Mononuclear cell (primary cell): Measurements from ENCODE around the gene PABPC3. TPM values are rescaled to one million over a fixed set of nuclear protein-coding genes. Genes with fewer than 3 reads are reported as not detected.

Experiments used
- H3K27me3 ChIP-seq: 2 replicates; pipeline ENCODE4 v1.6.0; 2011; ENCODE audit warnings: low read length, control low read depth; ENCODE audit not compliant: insufficient read depth
- H3K4me1 ChIP-seq: 2 replicates; pipeline ENCODE4 v1.5.1; 2011; ENCODE audit warnings: mild to moderate bottlenecking, low read length, control low read depth; ENCODE audit not compliant: insufficient read depth
- H3K4me3 ChIP-seq: 2 replicates; pipeline ENCODE4 v1.5.1; 2011; ENCODE audit warnings: mild to moderate bottlenecking, low read length, moderate library complexity
- H3K9me3 ChIP-seq: 2 replicates; pipeline ENCODE4 v1.5.1; 2011; ENCODE audit warnings: low read depth, mild to moderate bottlenecking, control low read depth, low read length
- total RNA-seq: library from RNA; depleted of rRNA; stranded (reverse); fragments of >200 nt; gene quantifications from one replicate; pipeline ENCODE4 v1.2.3, GENCODE V29; 2012

The PABPC3 gene
- total RNA-seq, result 0.84 TPM

DNA sequence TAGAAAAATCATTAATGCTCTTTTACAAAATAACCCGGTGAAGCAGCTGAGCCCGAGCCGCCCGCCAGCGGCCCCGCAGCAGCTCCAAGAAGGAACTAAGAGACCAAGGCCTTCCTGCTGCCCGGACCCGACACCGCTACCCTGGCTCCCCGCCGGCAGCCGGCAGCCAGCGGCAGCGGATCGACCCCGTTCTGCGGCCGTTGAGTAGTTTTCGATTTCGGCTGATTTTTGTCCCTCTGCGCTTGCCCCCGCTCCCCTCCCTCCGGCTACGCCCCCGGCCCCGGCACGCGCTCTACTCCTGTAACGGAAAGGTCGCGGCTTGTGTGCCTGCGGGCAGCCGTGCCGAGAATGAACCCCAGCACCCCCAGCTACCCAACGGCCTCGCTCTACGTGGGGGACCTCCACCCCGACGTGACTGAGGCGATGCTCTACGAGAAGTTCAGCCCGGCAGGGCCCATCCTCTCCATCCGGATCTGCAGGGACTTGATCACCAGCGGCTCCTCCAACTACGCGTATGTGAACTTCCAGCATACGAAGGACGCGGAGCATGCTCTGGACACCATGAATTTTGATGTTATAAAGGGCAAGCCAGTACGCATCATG lies at the start of gene PABPC3:
PABPC3 (plus strand) TSS at position 286 of the 603 bp plus-strand sequence; CDS start at position 349, 63 bp downstream.
- Histone ChIP-seq H3K4me3 (no peak within 1 kb of the TSS), H3K27me3 (peaks cover 29% of the 10 kb centered on the region), H3K9me3 (no peaks in the 10 kb centered on the region), H3K4me1 (no peaks in the 10 kb centered on the region)

- peaks cover 59% of the 10 kb centered on the region for H3K27me3 ChIP-seq
- peaks cover 10% of the 10 kb centered on the region for H3K9me3 ChIP-seq
- H3K4me3 ChIP-seq, result no peak overlapping the region
- no peaks in the 10 kb centered on the region for H3K4me1 ChIP-seq
Observed at GRCh38 chr13:25046274-25046984, 49.5 kb upstream of the PABPC3 start.

DNA sequence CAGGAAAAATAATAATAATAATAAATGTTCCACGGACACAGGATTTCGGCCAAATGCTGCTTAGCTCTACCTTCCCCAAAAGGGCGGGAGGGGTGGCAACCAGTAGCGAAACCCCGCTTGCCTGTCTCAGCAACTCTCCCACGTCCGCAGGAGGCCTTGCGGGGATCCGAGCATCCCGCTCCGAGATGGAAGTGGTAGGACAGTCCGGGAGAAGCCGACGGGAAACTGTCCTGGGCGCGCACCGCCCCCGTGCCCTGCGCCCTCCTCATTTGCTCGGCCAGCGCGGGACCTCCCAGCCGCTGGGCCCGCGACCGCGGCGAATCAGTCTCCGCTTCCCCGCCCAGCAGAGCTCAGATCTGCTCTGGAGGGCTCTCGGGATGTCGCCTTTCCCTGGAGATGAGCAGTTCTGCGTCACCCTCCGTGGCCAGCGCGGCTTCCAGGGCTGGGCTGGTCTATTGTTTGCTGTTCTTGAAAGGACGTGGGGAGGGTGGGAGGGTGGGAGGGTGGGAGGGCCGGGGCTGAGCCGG lies 48.9 kb upstream of the PABPC3 start:
- Histone ChIP-seq H3K9me3 (peaks cover 11% of the 10 kb centered on the region), H3K4me1 (no peaks in the 10 kb centered on the region), H3K27me3 (peaks cover 59% of the 10 kb centered on the region), H3K4me3 (no peak overlapping the region)

GRCh38 chr13:25051065-25051464 lies 44.9 kb upstream of the PABPC3 start:
- peaks cover 11% of the 10 kb centered on the region for H3K9me3 ChIP-seq
- H3K27me3 ChIP-seq, result peaks cover 32% of the 10 kb centered on the region
- no peaks in the 10 kb centered on the region for H3K4me1 ChIP-seq
- H3K4me3 ChIP-seq, result no peak overlapping the region

GRCh38 chr13:25059166-25059565 lies 36.8 kb upstream of the PABPC3 start:
- H3K9me3 ChIP-seq, result no peaks in the 10 kb centered on the region
- no peaks in the 10 kb centered on the region for H3K4me1 ChIP-seq
- no peaks in the 10 kb centered on the region for H3K27me3 ChIP-seq
- no peak overlapping the region for H3K4me3 ChIP-seq

GRCh38 chr13:25059958-25060357 lies 36.0 kb upstream of the PABPC3 start:
- Histone ChIP-seq H3K9me3 (no peaks in the 10 kb centered on the region), H3K4me1 (no peaks in the 10 kb centered on the region), H3K27me3 (no peaks in the 10 kb centered on the region), H3K4me3 (no peak overlapping the region)

- no peak overlapping the region for H3K4me3 ChIP-seq
- no peaks in the 10 kb centered on the region for H3K27me3 ChIP-seq
- H3K4me1 ChIP-seq, result no peaks in the 10 kb centered on the region
- no peaks in the 10 kb centered on the region for H3K9me3 ChIP-seq
Observed at GRCh38 chr13:25062479-25062878, 33.5 kb upstream of the PABPC3 start.

- no peaks in the 10 kb centered on the region for H3K27me3 ChIP-seq
- H3K4me1 ChIP-seq, result no peaks in the 10 kb centered on the region
- H3K4me3 ChIP-seq, result no peak overlapping the region
- no peaks in the 10 kb centered on the region for H3K9me3 ChIP-seq
Observed at GRCh38 chr13:25064396-25064795, 31.5 kb upstream of the PABPC3 start.

- Histone ChIP-seq H3K9me3 (no peaks in the 10 kb centered on the region), H3K27me3 (peaks cover 3% of the 10 kb centered on the region), H3K4me1 (no peaks in the 10 kb centered on the region), H3K4me3 (no peak overlapping the region)
Observed at GRCh38 chr13:25065974-25066770, 29.8 kb upstream of the PABPC3 start.

DNA sequence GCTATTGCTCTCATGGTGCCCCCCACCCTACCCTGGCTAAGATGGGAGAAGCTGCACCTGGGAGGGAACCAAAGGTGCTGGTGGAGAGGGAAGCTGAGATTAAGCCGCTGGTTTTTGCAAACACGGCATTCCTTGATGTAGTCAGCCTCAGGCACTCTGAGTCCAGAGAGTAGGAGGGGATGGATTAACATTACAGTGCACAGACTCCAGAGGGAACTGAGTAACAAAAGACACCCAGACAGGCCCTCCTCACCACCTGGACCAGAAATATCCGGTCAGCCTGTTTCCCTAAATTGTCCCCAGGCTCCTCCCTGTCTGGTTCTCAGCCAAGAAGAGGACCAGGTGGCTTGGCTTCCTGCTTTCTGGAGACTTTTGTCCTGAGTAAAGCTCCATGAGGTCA lies 28.9 kb upstream of the PABPC3 start:
- no peaks in the 10 kb centered on the region for H3K4me1 ChIP-seq
- no peaks in the 10 kb centered on the region for H3K9me3 ChIP-seq
- peaks cover 3% of the 10 kb centered on the region for H3K27me3 ChIP-seq
- H3K4me3 ChIP-seq, result no peak overlapping the region

GRCh38 chr13:25068810-25069209 lies 27.1 kb upstream of the PABPC3 start:
- no peak overlapping the region for H3K4me3 ChIP-seq
- H3K9me3 ChIP-seq, result no peaks in the 10 kb centered on the region
- H3K4me1 ChIP-seq, result no peaks in the 10 kb centered on the region
- peaks cover 7% of the 10 kb centered on the region for H3K27me3 ChIP-seq

GRCh38 chr13:25069236-25069635 lies 26.7 kb upstream of the PABPC3 start:
- H3K9me3 ChIP-seq, result no peaks in the 10 kb centered on the region
- peaks cover 7% of the 10 kb centered on the region for H3K27me3 ChIP-seq
- no peaks in the 10 kb centered on the region for H3K4me1 ChIP-seq
- H3K4me3 ChIP-seq, result no peak overlapping the region

DNA sequence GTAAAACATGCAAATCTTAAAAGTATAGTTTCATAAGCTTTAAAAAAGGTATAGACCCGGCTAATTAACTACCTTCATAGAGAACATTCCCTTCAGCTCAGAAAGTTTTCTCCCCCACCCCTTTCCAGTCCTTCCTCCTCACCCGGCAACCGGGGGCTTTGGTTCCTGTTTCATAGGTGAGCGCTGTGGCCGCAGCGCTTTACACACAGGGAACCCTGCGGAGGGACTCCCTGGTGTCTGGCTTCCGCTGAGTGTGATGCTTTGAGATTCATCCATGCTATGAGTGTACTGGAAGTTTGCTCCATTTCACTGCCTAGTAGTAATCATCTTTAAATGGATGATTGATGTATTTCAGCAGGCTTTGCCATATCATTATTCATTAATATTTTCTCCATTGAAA lies 26.0 kb upstream of the PABPC3 start:
- Histone ChIP-seq H3K9me3 (no peaks in the 10 kb centered on the region), H3K27me3 (peaks cover 7% of the 10 kb centered on the region), H3K4me3 (no peak overlapping the region), H3K4me1 (no peaks in the 10 kb centered on the region)

GRCh38 chr13:25080773-25081172 lies 15.2 kb upstream of the PABPC3 start:
- peaks cover 3% of the 10 kb centered on the region for H3K27me3 ChIP-seq
- H3K9me3 ChIP-seq, result no peaks in the 10 kb centered on the region
- H3K4me3 ChIP-seq, result no peak overlapping the region
- H3K4me1 ChIP-seq, result no peaks in the 10 kb centered on the region

GRCh38 chr13:25084096-25084495 lies 11.8 kb upstream of the PABPC3 start:
- H3K9me3 ChIP-seq, result no peaks in the 10 kb centered on the region
- H3K4me3 ChIP-seq, result no peak overlapping the region
- no peaks in the 10 kb centered on the region for H3K4me1 ChIP-seq
- peaks cover 3% of the 10 kb centered on the region for H3K27me3 ChIP-seq
